Measurements from ENCODE around the gene DGKE.
A peak's percentile ranks its signal among the peaks of the same experiment; 100 is the strongest.

DGKE gene

DNA sequence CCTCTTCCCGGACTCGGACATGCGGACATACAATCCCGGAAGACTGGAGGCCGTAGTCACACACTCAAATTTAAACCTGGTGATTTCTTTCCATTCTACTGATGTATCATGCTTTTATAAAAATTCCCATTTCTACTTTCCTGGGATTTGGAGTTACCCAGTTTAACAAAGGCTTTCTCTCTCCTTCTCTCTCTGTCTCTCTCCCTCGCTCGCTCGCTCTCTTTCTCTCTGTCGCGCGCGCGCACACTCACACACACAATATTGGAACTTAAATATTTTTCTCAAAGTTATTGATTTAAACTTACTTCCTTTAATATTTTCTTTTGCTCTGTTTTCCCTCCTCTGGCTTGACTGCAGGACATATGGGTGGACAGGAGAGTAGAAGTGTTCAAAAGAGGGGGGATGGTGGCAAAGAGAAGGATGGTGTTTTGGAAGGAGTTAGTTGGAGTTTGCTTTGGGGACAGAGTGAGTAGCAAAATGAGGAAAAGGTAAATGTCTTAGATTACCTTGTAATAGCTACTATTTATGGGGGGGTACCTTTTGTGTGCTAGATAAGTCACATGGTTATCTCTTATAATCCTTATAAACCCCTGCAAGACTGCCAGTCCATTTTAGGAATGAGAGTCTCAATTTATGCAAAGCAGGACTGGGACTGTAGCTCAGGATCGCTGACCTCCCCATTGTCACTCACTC is 80.8 kb downstream of the DGKE start:
- DNase-seq (ENCODE audit: low read depth) = peak; percentile 9

DNA sequence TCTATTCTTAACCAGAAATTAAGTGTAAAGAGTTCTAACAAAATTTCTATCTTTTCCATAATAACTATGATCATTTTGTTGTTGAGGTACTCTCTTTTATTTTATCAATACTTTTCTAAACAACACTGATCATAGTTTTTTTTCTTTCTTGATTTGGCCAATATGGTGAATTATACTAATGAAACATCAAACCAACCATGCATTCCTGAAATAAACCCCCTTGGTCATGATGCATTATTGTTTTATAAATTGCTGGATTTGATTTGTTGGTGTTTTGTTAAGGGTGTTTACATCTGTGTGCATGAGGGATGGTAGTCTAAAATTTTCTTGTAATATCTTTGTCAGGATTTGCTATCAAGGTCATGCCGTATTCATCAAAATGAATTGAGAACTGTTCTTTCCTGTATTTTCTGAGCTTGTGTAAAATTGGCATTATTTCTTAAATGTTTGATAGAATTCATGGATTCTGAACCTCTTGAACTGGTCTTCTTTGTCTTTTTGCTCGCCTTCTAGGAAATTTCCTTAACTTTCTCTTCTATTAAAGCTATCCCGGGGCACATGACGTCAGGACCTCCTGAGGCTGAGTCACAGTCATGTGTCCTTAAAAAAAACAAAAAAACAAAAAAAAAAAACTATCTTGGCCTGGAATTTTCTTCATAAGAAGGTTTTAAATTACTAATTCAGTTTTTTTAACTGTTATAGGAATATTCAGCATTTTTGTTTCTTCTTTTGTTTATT is 83.8 kb downstream of the DGKE start:
- DNase-seq (ENCODE audit: low read depth) = peak; percentile 33

DNA sequence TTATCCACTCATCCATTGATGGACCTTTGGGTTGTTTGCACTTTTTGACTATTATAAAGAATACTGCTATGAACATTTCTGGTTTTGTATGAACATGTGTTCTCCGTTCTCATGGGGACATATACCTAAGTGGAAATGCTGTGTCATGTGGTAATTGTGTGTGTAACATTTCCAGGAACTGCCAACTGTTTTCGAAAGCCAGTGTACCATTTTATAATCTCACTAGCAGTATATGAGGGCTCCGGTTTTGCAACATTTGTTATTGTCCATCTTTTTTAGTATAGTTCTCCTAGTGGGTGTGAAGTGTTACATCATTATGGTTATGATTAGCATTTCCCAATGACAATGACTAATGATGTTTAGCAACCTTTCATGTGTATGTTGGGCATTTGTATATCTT is 85.0 kb downstream of the DGKE start:
- peak; percentile 33 for DNase-seq (ENCODE audit: low read depth)

Measured in EH (cell line).